Measurements from ENCODE around the gene BPI.
"Not testable (repeated sequence)": the region's sequence is repeated elsewhere in the genome, so short reads cannot be mapped to it uniquely, and the experiment has no call there.

BPI gene

DNA sequence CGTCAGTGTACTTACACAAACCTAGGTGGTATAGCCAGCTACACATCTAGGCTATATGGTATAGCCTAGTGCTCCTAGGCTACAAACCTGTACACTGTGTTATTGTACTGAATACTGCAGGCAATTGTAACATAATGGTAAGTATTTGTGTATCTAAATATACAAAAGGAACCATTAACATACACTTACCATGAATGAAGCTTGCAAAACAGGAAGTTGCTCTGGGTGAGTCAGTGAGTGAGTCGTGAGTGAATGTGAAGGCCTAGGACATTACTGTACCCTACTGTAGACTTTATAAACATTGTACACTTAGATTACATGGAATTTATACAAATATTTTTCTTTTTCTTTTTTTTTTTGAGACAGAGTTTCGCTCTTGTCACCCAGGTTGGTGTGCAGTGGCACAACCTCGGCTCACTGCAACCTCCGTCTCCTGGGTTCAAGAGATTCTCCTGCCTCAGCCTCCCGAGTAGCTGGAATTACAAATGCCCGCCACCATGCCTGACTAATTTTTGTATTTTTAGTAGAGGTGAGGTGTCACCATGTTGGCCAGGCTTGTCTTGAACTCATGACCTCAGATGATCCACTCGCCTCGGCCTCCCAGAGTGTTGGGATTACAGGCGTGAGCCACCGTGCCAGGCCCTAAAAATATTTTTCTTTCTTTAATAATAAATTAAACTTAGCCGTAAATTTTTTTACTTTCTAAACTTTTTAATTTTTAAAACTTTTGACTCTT is 28.0 kb upstream of the BPI start:
- peak; percentile 88 for DNase-seq (ENCODE audit: low read depth)
- H3K4me3 ChIP-seq (ENCODE audit: control insufficient read depth, low read depth, low read length) = no peak overlapping the region
- TF ChIP-seq, protein P1, sequence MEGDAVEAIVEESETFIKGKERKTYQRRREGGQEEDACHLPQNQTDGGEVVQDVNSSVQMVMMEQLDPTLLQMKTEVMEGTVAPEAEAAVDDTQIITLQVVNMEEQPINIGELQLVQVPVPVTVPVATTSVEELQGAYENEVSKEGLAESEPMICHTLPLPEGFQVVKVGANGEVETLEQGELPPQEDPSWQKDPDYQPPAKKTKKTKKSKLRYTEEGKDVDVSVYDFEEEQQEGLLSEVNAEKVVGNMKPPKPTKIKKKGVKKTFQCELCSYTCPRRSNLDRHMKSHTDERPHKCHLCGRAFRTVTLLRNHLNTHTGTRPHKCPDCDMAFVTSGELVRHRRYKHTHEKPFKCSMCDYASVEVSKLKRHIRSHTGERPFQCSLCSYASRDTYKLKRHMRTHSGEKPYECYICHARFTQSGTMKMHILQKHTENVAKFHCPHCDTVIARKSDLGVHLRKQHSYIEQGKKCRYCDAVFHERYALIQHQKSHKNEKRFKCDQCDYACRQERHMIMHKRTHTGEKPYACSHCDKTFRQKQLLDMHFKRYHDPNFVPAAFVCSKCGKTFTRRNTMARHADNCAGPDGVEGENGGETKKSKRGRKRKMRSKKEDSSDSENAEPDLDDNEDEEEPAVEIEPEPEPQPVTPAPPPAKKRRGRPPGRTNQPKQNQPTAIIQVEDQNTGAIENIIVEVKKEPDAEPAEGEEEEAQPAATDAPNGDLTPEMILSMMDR (conservative IDR thresholded peaks at IDR 0.05; ENCODE audit: control insufficient read depth, insufficient read depth, low read depth, low read length) = no peak

DNA sequence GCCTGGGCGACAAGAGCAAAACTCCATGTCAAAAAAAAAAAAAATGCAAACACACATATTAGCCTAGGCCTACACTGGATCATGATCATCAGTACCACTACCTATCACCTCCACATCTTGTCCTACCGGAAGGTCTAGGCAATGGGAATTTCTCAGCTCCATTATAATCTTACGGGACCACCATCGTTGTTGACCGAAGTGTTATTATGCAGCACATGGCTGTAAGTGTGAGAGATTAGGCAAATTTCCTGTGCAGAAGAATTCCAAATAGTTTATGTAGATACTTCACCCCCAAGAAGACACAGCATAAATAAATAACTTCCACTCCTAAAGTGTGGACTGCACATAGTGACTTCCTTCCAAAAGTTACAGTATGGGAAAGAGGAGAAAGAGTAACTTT is 26.7 kb upstream of the BPI start:
- no peak overlapping the region for H3K4me3 ChIP-seq (ENCODE audit: control insufficient read depth, low read depth, low read length)
- TF ChIP-seq, protein P1 (conservative IDR thresholded peaks at IDR 0.05; ENCODE audit: control insufficient read depth, insufficient read depth, low read depth, low read length) = no peak
- no peak for DNase-seq (ENCODE audit: low read depth)

DNA sequence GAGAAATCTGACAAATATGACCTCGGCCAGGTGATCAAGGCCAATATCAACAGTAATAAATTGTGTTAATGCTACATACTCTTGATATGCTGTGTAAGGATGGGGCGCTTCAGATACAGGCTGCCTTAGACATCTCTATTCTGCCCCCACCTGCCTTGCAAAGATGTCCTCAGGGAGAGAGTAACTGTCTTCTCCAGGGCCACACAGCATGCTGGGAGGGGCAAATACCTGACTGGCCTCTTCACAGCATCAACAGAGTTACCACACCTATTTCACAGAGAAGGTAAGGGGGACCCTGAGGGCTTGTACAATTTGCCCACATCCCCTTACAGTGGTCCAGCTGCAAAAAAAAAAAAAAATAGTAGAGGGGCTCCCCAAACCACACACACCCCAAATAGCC is 26.3 kb upstream of the BPI start:
- DNase-seq (ENCODE audit: low read depth) = no peak
- H3K4me3 ChIP-seq (ENCODE audit: control insufficient read depth, low read depth, low read length) = no peak overlapping the region
- TF ChIP-seq, protein P1 (conservative IDR thresholded peaks at IDR 0.05; ENCODE audit: control insufficient read depth, insufficient read depth, low read depth, low read length) = no peak

DNA sequence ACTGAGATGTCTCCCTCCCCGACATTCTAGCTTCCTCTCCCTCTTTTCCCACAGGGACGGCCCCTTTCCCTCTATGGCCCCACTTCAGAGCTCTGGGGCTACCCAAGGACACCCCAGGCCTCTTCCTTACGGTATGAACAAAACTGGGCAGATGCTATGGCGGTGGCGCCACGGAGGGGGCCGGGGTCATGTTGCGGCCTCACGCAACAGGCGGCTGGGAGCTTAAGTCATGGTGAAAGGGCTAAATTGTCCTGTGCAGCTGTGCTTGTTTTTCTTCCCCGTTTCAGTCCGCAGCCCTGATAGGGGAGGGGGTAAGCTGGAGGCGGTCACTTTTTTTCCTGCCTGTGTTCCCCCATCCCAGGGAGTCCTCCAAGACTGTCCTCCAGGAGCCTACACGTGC is 25.8 kb upstream of the BPI start:
- no peak for DNase-seq (ENCODE audit: low read depth)
- no peak overlapping the region for H3K4me3 ChIP-seq (ENCODE audit: control insufficient read depth, low read depth, low read length)
- TF ChIP-seq, protein P1 (conservative IDR thresholded peaks at IDR 0.05; ENCODE audit: control insufficient read depth, insufficient read depth, low read depth, low read length) = no peak

DNA sequence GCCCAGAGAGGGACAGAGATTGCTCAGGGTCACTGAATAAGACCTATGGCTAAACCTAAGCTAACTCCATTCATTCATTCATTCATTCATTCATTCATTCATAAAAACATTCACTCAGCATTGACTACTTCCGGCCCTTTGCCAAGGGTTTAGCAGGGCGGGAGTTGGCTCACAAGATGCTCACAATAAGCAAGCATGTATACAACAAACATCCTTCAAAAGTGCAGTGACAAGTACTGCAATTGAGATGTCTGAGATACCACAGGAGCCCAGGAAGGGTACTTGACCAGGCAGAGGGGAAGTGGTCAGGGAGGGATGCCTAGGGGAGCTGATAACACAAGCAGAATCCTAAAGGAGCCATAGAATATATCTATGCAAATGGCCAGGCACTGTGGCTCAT is 25.2 kb upstream of the BPI start:
- DNase-seq (ENCODE audit: low read depth) = no peak
- TF ChIP-seq, protein P1 (conservative IDR thresholded peaks at IDR 0.05; ENCODE audit: control insufficient read depth, insufficient read depth, low read depth, low read length) = no peak
- H3K4me3 ChIP-seq (ENCODE audit: control insufficient read depth, low read depth, low read length) = no peak overlapping the region

DNA sequence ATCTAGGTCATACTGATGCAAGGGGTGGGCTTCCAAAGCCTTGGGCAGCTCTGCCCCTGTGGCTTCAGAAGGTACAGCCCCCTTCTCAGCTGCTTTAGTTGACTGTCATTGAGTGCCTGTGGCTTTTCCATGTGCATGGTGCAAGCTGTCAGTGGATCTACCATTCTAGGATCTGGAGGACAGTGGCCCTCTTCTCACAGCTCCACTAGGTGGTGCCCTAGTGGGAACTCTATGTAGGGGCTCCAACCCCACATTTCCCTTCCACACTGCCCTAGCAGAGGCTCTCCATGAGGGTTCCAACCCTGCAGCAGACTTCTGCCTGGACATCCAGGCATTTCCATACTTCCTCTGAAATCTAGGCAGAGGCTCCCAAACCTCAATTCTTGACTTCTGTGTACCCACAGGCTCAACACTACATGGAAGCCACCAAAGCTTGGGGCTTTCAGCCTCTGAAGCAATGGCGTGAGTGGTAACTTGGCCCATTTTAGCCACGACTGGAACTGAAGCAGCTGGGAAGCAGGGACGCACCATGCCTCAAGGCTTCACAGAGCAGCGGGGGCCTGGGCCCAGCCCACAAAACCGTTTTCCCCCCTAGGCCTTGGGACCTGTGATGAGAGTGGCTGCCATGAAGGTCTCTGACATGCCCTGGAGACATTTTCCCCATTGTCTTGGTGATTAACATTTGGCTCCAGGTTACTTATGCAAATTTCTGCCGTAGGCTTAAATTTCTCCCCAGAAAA is 22.6 kb upstream of the BPI start:
- not testable (repeated sequence) for H3K4me3 ChIP-seq (ENCODE audit: control insufficient read depth, low read depth, low read length); DNase-seq (ENCODE audit: low read depth)

DNA sequence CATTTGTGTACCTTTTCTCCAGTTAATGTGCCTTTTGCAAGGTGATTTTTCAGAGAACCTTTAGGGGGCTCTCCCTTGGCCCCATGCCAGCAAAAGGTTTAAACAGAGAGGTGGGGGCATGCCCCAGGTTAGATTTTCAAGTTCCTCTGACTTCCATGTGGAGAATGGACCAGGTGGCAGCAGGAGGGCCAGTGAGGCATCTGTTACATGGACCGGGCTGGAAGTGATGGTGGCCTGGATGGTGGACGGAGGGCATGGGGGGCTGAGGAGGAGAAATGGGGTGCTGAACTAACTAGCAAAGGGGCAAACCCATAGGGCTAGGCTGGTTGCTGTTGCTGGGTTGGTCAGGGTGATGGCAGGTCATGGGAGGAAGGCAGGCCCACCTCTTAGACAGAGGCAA is 20.7 kb upstream of the BPI start:
- DNase-seq (ENCODE audit: low read depth) = no peak
- H3K4me3 ChIP-seq (ENCODE audit: control insufficient read depth, low read depth, low read length) = no peak overlapping the region
- TF ChIP-seq, protein P1 (conservative IDR thresholded peaks at IDR 0.05; ENCODE audit: control insufficient read depth, insufficient read depth, low read depth, low read length) = no peak

DNA sequence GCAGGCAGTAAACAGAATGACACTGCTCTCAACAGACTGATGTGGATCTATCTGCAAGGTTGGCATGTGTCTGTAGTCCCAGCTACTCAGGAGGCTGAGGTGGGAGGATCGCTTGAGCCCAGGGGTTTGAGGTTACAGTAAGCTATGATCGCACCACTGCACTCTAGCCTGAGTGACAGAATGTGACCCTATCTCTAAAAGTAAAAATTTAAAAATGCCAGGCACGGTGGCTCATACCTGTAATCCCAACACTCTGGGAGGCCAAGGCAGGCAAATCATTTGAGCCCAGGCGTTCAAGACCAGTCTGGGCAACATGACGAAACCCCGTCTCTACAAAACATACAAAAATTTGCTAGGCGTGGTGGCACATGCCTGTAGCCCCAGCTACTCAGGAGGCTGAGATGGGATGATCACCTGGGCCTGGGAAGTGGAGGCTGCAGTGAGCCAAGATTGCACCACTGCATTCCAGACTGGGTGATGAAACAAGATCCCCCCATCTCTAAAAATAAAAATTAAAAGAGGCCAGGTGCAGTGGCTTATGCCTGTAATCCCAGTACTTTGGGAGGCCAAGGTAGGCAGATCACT is 19.8 kb upstream of the BPI start:
- not testable (repeated sequence) for H3K4me3 ChIP-seq (ENCODE audit: control insufficient read depth, low read depth, low read length); DNase-seq (ENCODE audit: low read depth)

All from fibroblast of mammary gland (primary cell).